GM12891 (cell line): Measurements from ENCODE around the gene OSTN.

Experiments
- POLR2A ChIP-seq: IDR thresholded peaks from 2 replicates; pipeline ENCODE4 v1.6.1; 2011; ENCODE audit warnings: low read depth, low read length, control low read depth
- POLR2AphosphoS5 ChIP-seq: IDR thresholded peaks from 2 replicates; pipeline ENCODE4 v1.6.1; 2011; ENCODE audit warnings: low read depth, low read length, control low read depth
- SPI1 ChIP-seq: IDR thresholded peaks from 2 replicates; pipeline ENCODE4 v1.6.1; 2011; ENCODE audit warnings: low read depth, low read length, control low read depth

DNA sequence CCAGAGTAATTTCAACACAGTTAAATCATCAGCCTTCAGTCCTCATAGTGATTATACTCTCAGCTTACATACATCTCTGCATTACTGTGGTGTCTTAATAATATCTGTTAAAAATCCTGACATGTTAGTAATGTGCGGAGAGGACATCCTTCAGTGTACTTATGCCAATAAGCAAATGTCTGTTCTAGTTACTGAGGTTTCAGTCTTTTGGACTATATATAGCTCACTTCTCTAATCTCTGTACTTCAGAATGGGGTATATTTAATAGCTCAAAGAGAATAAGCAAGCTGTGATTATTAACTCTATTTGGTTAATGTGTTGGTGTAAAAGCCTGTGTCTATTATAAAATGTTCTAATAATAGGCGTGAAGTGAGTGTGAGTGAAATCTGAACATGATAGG lies 28.9 kb upstream of the OSTN start:
- TF ChIP-seq SPI1, result no peak
- TF ChIP-seq POLR2A, result no peak
- no peak for TF ChIP-seq POLR2AphosphoS5
